ENCODE data around the gene ITPKB.

- TF ChIP-seq CTCF (IDR thresholded peaks at IDR 0.05; ENCODE audit: low read length) = no peak
- TF ChIP-seq EZH2 (optimal IDR thresholded peaks at IDR 0.05; ENCODE audit: low read depth, low read length) = no peak
- TF ChIP-seq EZH2phosphoT487 (IDR thresholded peaks at IDR 0.05; ENCODE audit: low read length) = no peak
These were observed 84.9 kb downstream of the ITPKB start for GRCh38 chr1:226654046-226654667.

Data from MM.1S (cell line).